WERI-Rb-1 (cell line): Measurements from ENCODE around the gene MAPK8IP1.
"Not testable (repeated sequence)": the region's sequence is repeated elsewhere in the genome, so short reads cannot be mapped to it uniquely, and the experiment has no call there.

Source experiments
- DNase-seq: peaks from one replicate; pipeline ENCODE4 v3.0.0-alpha.2; 2020
- H3K27ac ChIP-seq: fragments of 250-450 bp; sonication (Bioruptor Pico); 2 replicates; pipeline ENCODE4 v1.5.1; 2020; ENCODE audit warnings: mild to moderate bottlenecking, moderate library complexity
- H3K27me3 ChIP-seq: fragments of 250-450 bp; sonication (Bioruptor Pico); 2 replicates; pipeline ENCODE4 v1.5.1; 2021; ENCODE audit warnings: mild to moderate bottlenecking, low read depth, moderate library complexity; ENCODE audit not compliant: insufficient read depth, severe bottlenecking
- H3K36me3 ChIP-seq: fragments of 250-450 bp; sonication (Bioruptor Pico); 2 replicates; pipeline ENCODE4 v1.5.1; 2020; ENCODE audit warnings: mild to moderate bottlenecking, moderate library complexity
- H3K4me3 ChIP-seq: 2 replicates; pipeline ENCODE4 v1.5.1; 2011; ENCODE audit warnings: low read depth, mild to moderate bottlenecking, control low read depth, low read length
- H3K9me3 ChIP-seq: fragments of 250-450 bp; sonication (Bioruptor Pico); 2 replicates; pipeline ENCODE4 v1.5.1; 2021; ENCODE audit warnings: mild to moderate bottlenecking, moderate library complexity; ENCODE audit not compliant: severe bottlenecking
- CTCF ChIP-seq: IDR thresholded peaks from 2 replicates; pipeline ENCODE4 v1.5.1; 2011; ENCODE audit warnings: low read depth, mild to moderate bottlenecking, control low read depth, inconsistent platforms, low read length

The MAPK8IP1 gene

GRCh38 chr11:45885274-45885920 is at the start of gene MAPK8IP1:
Gene MAPK8IP1 (plus strand): TSS chr11:45885651. CDS start chr11:45885821, 170 bp downstream.
- Histone ChIP-seq H3K36me3 (peaks cover 9% of the 10 kb centered on the region), H3K4me3 (peak within 1 kb of the TSS; percentile 81)

GRCh38 chr11:45839204-45839603 is 46.2 kb upstream of the MAPK8IP1 start:
- no peak overlapping the region for H3K4me3 ChIP-seq
- H3K9me3 ChIP-seq, result no peaks in the 10 kb centered on the region
- no peak overlapping the region for H3K27ac ChIP-seq
- H3K27me3 ChIP-seq, result no peaks in the 10 kb centered on the region
- DNase-seq, result no peak
- TF ChIP-seq CTCF, result no peak
- no peaks in the 10 kb centered on the region for H3K36me3 ChIP-seq

More at GRCh38 chr11:45885274-45885920, at the start of gene MAPK8IP1:
- TF ChIP-seq CTCF, result no peak
- Histone ChIP-seq H3K27me3 (no peaks in the 10 kb centered on the region), H3K27ac (peak within 1 kb of the TSS; percentile 65), H3K9me3 (no peaks in the 10 kb centered on the region)
- peak; percentile 80 for DNase-seq

GRCh38 chr11:45840251-45840650 is 45.2 kb upstream of the MAPK8IP1 start:
- H3K27ac ChIP-seq, H3K9me3 ChIP-seq, H3K36me3 ChIP-seq, H3K27me3 ChIP-seq, DNase-seq, H3K4me3 ChIP-seq: not testable (repeated sequence)

GRCh38 chr11:45843158-45843924 is 42.1 kb upstream of the MAPK8IP1 start:
- peak; percentile 90 for TF ChIP-seq CTCF
- peak; percentile 88 for DNase-seq
- no peak overlapping the region for H3K27ac ChIP-seq
- H3K4me3 ChIP-seq, result peak overlapping the region; percentile 25
- no peaks in the 10 kb centered on the region for H3K27me3 ChIP-seq
- no peaks in the 10 kb centered on the region for H3K9me3 ChIP-seq
- peaks cover 2% of the 10 kb centered on the region; the same call in 1 of the 2 replicates for H3K36me3 ChIP-seq

- Histone ChIP-seq H3K27ac (no peak overlapping the region), H3K9me3 (no peaks in the 10 kb centered on the region), H3K27me3 (no peaks in the 10 kb centered on the region), H3K4me3 (no peak overlapping the region), H3K36me3 (peaks cover 2% of the 10 kb centered on the region; the same call in 1 of the 2 replicates)
- no peak for DNase-seq
- TF ChIP-seq CTCF, result no peak
Observed at GRCh38 chr11:45844822-45845578, 40.5 kb upstream of the MAPK8IP1 start.

GRCh38 chr11:45846174-45846675 is 39.2 kb upstream of the MAPK8IP1 start:
- H3K27me3 ChIP-seq, result no peaks in the 10 kb centered on the region
- H3K4me3 ChIP-seq, result peak overlapping the region; percentile 95
- peak; percentile 26 for DNase-seq
- H3K9me3 ChIP-seq, result no peaks in the 10 kb centered on the region
- peak overlapping the region; percentile 20; the same call in 1 of the 2 replicates for H3K27ac ChIP-seq
- peaks cover 2% of the 10 kb centered on the region; the same call in 1 of the 2 replicates for H3K36me3 ChIP-seq
- TF ChIP-seq CTCF, result no peak
